WERI-Rb-1 (cell line): ENCODE measurements around the gene TLL2.

ENCODE experiments used
- DNase-seq: peaks from one replicate; pipeline ENCODE4 v3.0.0-alpha.2; 2020
- H3K27ac ChIP-seq: fragments of 250-450 bp; sonication (Bioruptor Pico); 2 replicates; pipeline ENCODE4 v1.5.1; 2020; ENCODE audit warnings: mild to moderate bottlenecking, moderate library complexity
- H3K27me3 ChIP-seq: fragments of 250-450 bp; sonication (Bioruptor Pico); 2 replicates; pipeline ENCODE4 v1.5.1; 2021; ENCODE audit warnings: mild to moderate bottlenecking, low read depth, moderate library complexity; ENCODE audit not compliant: insufficient read depth, severe bottlenecking
- H3K36me3 ChIP-seq: fragments of 250-450 bp; sonication (Bioruptor Pico); 2 replicates; pipeline ENCODE4 v1.5.1; 2020; ENCODE audit warnings: mild to moderate bottlenecking, moderate library complexity
- H3K4me3 ChIP-seq: 2 replicates; pipeline ENCODE4 v1.5.1; 2011; ENCODE audit warnings: low read depth, mild to moderate bottlenecking, control low read depth, low read length
- H3K9me3 ChIP-seq: fragments of 250-450 bp; sonication (Bioruptor Pico); 2 replicates; pipeline ENCODE4 v1.5.1; 2021; ENCODE audit warnings: mild to moderate bottlenecking, moderate library complexity; ENCODE audit not compliant: severe bottlenecking
- TF ChIP-seq, protein P1 (sequence below): IDR thresholded peaks from 2 replicates; pipeline ENCODE4 v1.5.1; 2011; ENCODE audit warnings: low read depth, mild to moderate bottlenecking, control low read depth, inconsistent platforms, low read length

Gene TLL2

DNA sequence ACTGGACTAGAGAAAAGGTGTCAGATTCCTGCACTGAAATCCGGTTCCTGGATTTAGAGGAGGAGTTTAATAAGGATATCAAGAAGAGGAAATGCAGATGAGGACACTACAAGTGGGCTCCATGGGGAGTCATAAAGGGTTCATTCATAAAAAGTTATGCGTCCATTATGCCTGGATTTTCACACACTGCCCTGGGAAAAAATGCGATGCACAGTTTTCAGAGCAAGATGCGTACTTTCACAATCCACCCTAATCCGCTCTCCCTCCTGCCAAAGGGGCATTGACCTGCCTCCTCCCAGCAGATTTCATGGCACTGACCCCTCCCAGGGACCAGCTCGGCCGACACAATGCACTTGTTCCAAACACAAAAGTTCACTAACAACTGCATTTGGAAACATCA lies 112.7 kb downstream of the TLL2 start:
- no peak for DNase-seq
- no peaks in the 10 kb centered on the region for H3K27me3 ChIP-seq
- no peaks in the 10 kb centered on the region for H3K36me3 ChIP-seq
- TF ChIP-seq, protein P1, sequence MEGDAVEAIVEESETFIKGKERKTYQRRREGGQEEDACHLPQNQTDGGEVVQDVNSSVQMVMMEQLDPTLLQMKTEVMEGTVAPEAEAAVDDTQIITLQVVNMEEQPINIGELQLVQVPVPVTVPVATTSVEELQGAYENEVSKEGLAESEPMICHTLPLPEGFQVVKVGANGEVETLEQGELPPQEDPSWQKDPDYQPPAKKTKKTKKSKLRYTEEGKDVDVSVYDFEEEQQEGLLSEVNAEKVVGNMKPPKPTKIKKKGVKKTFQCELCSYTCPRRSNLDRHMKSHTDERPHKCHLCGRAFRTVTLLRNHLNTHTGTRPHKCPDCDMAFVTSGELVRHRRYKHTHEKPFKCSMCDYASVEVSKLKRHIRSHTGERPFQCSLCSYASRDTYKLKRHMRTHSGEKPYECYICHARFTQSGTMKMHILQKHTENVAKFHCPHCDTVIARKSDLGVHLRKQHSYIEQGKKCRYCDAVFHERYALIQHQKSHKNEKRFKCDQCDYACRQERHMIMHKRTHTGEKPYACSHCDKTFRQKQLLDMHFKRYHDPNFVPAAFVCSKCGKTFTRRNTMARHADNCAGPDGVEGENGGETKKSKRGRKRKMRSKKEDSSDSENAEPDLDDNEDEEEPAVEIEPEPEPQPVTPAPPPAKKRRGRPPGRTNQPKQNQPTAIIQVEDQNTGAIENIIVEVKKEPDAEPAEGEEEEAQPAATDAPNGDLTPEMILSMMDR, result no peak
- H3K27ac ChIP-seq, result no peak overlapping the region
- H3K4me3 ChIP-seq, result no peak overlapping the region
- H3K9me3 ChIP-seq, result peaks cover 3% of the 10 kb centered on the region

DNA sequence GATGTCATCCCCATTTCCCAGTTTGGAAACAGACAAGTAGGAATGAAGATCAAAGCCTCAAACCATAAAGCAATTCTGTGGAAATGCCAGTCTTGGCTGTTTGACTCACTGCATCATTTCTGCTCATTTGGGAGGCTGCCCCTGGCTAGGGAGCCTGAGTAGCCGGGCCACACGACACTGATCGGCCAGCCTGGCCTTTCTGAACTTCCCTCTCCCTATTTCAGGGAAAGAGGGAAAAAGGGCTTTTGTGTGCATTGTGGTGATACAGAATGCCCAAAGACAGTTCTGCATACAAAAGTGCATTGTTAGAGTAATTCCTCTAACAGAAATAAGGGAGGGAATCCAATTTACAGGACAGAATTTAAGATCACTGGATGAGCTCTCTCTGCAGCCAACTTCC lies 113.3 kb downstream of the TLL2 start:
- peaks cover 3% of the 10 kb centered on the region for H3K9me3 ChIP-seq
- no peak overlapping the region for H3K4me3 ChIP-seq
- H3K27ac ChIP-seq, result no peak overlapping the region
- H3K27me3 ChIP-seq, result no peaks in the 10 kb centered on the region
- TF ChIP-seq, protein P1, result no peak
- no peaks in the 10 kb centered on the region for H3K36me3 ChIP-seq
- no peak for DNase-seq

DNA sequence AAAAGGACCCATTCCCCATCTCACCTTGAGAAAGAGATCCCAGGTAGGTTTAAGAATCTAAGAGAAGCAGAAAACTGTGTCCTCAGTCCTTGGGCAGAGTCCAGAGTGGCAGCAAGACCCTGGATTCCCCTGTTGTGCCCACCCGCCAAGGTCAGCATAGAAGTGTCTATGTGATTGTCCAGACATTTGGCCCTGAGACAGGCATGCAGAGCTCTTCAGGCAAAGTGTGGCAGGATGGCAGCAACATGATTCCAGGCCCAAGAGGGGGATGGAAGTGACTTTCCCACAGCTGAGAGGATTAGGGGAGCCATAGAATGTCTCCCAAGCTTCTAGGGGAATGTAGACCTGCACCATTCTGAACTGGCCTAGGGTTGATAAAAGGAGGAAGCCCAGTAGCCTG lies 115.8 kb downstream of the TLL2 start:
- TF ChIP-seq, protein P1, result no peak
- H3K36me3 ChIP-seq, result no peaks in the 10 kb centered on the region
- no peaks in the 10 kb centered on the region for H3K9me3 ChIP-seq
- no peaks in the 10 kb centered on the region for H3K27me3 ChIP-seq
- no peak overlapping the region for H3K27ac ChIP-seq
- H3K4me3 ChIP-seq, result no peak overlapping the region
- no peak for DNase-seq

DNA sequence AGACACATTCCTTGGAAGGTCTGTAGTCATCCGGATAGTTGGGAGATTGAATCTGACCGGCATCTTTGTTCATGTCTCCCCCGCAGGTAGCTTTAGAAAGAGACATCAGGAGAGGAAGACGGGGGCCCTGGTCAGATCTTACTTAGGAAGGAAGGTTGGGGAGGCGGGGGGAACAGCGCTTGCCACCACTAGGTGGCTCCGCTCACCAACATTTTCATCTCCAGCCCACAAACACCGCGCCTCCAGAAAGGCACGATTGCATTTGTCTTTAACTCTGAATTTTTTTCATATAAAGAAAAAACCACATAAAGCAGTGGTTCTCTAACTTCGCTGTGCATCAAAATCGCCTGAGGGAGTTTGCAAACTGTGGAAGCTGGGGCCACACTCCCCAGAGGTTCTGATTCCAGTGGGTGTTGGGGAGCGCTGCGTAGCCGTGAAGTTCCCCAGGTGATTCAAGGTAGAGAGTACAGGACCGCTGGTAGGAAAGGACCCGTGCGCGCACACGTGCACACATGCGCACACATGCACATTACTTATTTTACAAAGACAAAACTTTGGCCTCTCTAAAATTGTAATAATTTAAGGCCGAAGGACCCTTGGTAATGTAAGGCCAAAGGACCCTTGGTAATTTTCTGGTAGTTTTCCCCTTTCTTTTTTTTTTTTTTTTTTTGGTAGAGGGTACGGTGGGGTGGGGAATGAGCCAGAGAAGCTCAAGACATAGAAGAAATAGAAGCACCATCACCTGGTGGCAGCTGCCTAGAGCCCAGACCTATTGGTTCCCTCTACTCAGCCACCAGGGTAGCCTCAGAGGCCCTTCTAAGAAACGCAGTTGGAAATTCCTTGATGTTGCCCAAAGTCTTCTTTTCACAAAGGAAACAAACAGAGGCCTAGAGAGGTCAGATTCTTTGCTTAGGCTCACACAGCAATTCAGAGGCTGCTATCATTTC lies 117.5 kb downstream of the TLL2 start:
- no peaks in the 10 kb centered on the region for H3K9me3 ChIP-seq
- peak; percentile 72 for DNase-seq
- no peak overlapping the region for H3K27ac ChIP-seq
- H3K4me3 ChIP-seq, result no peak overlapping the region
- H3K36me3 ChIP-seq, result no peaks in the 10 kb centered on the region
- TF ChIP-seq, protein P1, result peak; percentile 88
- no peaks in the 10 kb centered on the region for H3K27me3 ChIP-seq

DNA sequence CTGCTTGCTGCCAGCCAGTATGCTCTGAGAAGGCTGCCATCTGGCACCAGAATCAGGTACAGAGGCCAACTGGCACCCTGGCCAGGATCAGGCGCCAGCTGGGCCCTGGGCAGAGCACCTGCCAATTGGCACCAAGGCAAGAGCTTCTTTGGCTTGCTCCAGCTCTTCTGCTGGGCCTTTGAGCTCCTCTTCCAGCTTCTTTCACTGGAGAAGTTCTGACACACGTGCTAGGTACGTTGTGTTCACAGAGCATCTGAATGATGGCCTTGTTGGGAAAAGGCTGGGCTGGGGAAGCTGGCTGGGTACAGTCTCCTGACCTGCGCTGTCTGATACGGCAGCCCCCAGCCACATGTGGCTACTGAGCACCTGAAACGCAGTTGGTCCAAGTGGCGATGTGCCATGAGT lies 123.3 kb downstream of the TLL2 start:
- Histone ChIP-seq H3K4me3 (no peak overlapping the region), H3K27ac (no peak overlapping the region), H3K27me3 (no peaks in the 10 kb centered on the region), H3K36me3 (no peaks in the 10 kb centered on the region), H3K9me3 (no peaks in the 10 kb centered on the region)
- TF ChIP-seq, protein P1, result no peak
- DNase-seq, result no peak
